Trophoblast cell (in vitro differentiated cells and primary cell): ENCODE results near the gene AIP.

ENCODE experiments used
- DNase-seq, 2 donors: peaks; one replicate each; pipeline ENCODE4 v3.0.0-alpha.2; 2016
- H2AFZ ChIP-seq: 2 replicates; pipeline ENCODE4 v1.6.1; 2013; ENCODE audit warnings: low read length, moderate library complexity, mild to moderate bottlenecking; ENCODE audit not compliant: insufficient read depth, poor library complexity
- H2AK5ac ChIP-seq: 2 replicates; pipeline ENCODE4 v1.6.1; 2013; ENCODE audit warnings: mild to moderate bottlenecking, low read length
- H2BK120ac ChIP-seq: 2 replicates; pipeline ENCODE4 v1.6.1; 2013; ENCODE audit warnings: low read length, mild to moderate bottlenecking, moderate library complexity; ENCODE audit not compliant: insufficient read depth, poor library complexity
- H2BK12ac ChIP-seq: 2 replicates; pipeline ENCODE4 v1.6.1; 2013; ENCODE audit warnings: mild to moderate bottlenecking, low read length, moderate library complexity
- H2BK5ac ChIP-seq: 2 replicates; pipeline ENCODE4 v1.6.1; 2013; ENCODE audit warnings: low read length, low read depth, moderate library complexity, mild to moderate bottlenecking; ENCODE audit not compliant: poor library complexity
- H3K14ac ChIP-seq: 2 replicates; pipeline ENCODE4 v1.6.1; 2013; ENCODE audit warnings: mild to moderate bottlenecking, low read length
- H3K18ac ChIP-seq: 2 replicates; pipeline ENCODE4 v1.6.1; 2013; ENCODE audit warnings: mild to moderate bottlenecking, low read length
- H3K23ac ChIP-seq: 2 replicates; pipeline ENCODE4 v1.6.1; 2013; ENCODE audit warnings: low read length
- H3K27ac ChIP-seq: 2 replicates; pipeline ENCODE4 v1.5.1; 2013; ENCODE audit warnings: low read depth, mild to moderate bottlenecking, inconsistent platforms, low read length, moderate library complexity
- H3K27me3 ChIP-seq: 2 replicates; pipeline ENCODE4 v1.6.1; 2013; ENCODE audit warnings: inconsistent platforms, mild to moderate bottlenecking, low read length, moderate library complexity; ENCODE audit not compliant: insufficient read depth
- H3K36me3 ChIP-seq, 2 experiments: 1 replicate in 1 of 2; 2 replicates in 1 of 2; pipeline ENCODE4 v1.6.1; 2013; ENCODE audit warnings: low read length in 2 of 2, mild to moderate bottlenecking in 2 of 2, moderate library complexity in 1 of 2; ENCODE audit not compliant: insufficient read depth in 2 of 2, control insufficient read depth in 1 of 2
- H3K4ac ChIP-seq: 2 replicates; pipeline ENCODE4 v1.6.1; 2013; ENCODE audit warnings: low read depth, mild to moderate bottlenecking, low read length, moderate library complexity
- H3K4me1 ChIP-seq, 2 experiments: 1 replicate in 1 of 2; 2 replicates in 1 of 2; pipeline ENCODE4 v1.6.1; 2013; ENCODE audit warnings: low read length in 2 of 2, mild to moderate bottlenecking in 2 of 2, moderate library complexity in 1 of 2; ENCODE audit not compliant: insufficient read depth in 2 of 2, control insufficient read depth in 1 of 2
- H3K4me2 ChIP-seq: 2 replicates; pipeline ENCODE4 v1.6.1; 2013; ENCODE audit warnings: inconsistent platforms, mild to moderate bottlenecking, low read length, moderate library complexity
- H3K4me3 ChIP-seq: 2 replicates; pipeline ENCODE4 v1.5.1; 2013; ENCODE audit warnings: mild to moderate bottlenecking, low read depth, low read length, inconsistent platforms
- H3K79me1 ChIP-seq: one replicate; pipeline ENCODE4 v1.6.1; 2013; ENCODE audit warnings: low read length
- H3K79me2 ChIP-seq: 2 replicates; pipeline ENCODE4 v1.6.1; 2013; ENCODE audit warnings: low read length, mild to moderate bottlenecking; ENCODE audit not compliant: control insufficient read depth, insufficient read depth, poor library complexity
- H3K9ac ChIP-seq: 2 replicates; pipeline ENCODE4 v1.6.1; 2013; ENCODE audit warnings: mild to moderate bottlenecking, low read length
- H3K9me3 ChIP-seq: 2 replicates; pipeline ENCODE4 v1.6.1; 2013; ENCODE audit warnings: low read depth, mild to moderate bottlenecking, control low read depth, inconsistent platforms, low read length; ENCODE audit not compliant: insufficient read depth
- H4K12ac ChIP-seq: 2 replicates; pipeline ENCODE4 v1.6.1; 2013; ENCODE audit warnings: low read depth, mild to moderate bottlenecking, low read length, moderate library complexity
- H4K8ac ChIP-seq: 2 replicates; pipeline ENCODE4 v1.6.1; 2013; ENCODE audit warnings: low read depth, mild to moderate bottlenecking, low read length, moderate library complexity
- H4K91ac ChIP-seq: one replicate; pipeline ENCODE4 v1.6.1; 2013; ENCODE audit warnings: low read depth, mild to moderate bottlenecking, low read length, moderate library complexity
- WGBS: extraction: QIAGEN DNeasy Blood & Tissue Kit; methylation state at CpG from one replicate; pipeline ENCODE4 v1.1.7; 2013; ENCODE audit warnings: missing lambda C conversion rate; ENCODE audit not compliant: insufficient read length, insufficient coverage; ENCODE audit errors: extremely low coverage; 5-methylcytosine and 5-hydroxymethylcytosine counted together

AIP gene

GRCh38 chr11:67466962-67467771 is 15.7 kb upstream of the AIP start:
- Histone ChIP-seq H4K8ac (no peak overlapping the region), H3K18ac (no peak overlapping the region), H2BK5ac (no peak overlapping the region), H3K4ac (no peak overlapping the region), H3K27ac (no peak overlapping the region), H2AFZ (no peak overlapping the region), H3K36me3 (no peaks in the 10 kb centered on the region), H3K4me3 (no peak overlapping the region), H3K4me1 (peaks cover 18 to 28% of the 10 kb centered on the region in 2 experiments), H3K79me1 (peaks cover 23% of the 10 kb centered on the region), H2BK120ac (no peak overlapping the region), H4K12ac (peak overlapping the region; percentile 22), H4K91ac (no peak overlapping the region), H3K79me2 (peaks cover 15% of the 10 kb centered on the region), H3K9ac (no peak overlapping the region), H3K27me3 (no peaks in the 10 kb centered on the region), H3K9me3 (peaks cover 2% of the 10 kb centered on the region), H3K4me2 (no peak overlapping the region), H3K14ac (no peak overlapping the region), H2BK12ac (no peak overlapping the region), H3K23ac (no peak overlapping the region), H2AK5ac (peak overlapping the region; percentile 27)
- no CpG with 5 or more reads among the region's 11 CpGs for WGBS
- DNase-seq = no peak

GRCh38 chr11:67468056-67468455 is 14.8 kb upstream of the AIP start:
- Histone ChIP-seq H4K8ac (peak overlapping the region; percentile 8), H3K9ac (no peak overlapping the region), H3K79me1 (peaks cover 23% of the 10 kb centered on the region), H2AK5ac (peak overlapping the region; percentile 27), H3K79me2 (peaks cover 15% of the 10 kb centered on the region), H3K36me3 (no peaks in the 10 kb centered on the region), H4K12ac (peak overlapping the region; percentile 45), H2BK120ac (no peak overlapping the region), H3K27me3 (no peaks in the 10 kb centered on the region), H2BK12ac (no peak overlapping the region), H3K27ac (no peak overlapping the region), H3K4me2 (peak overlapping the region; percentile 87), H3K4me1 (peaks cover 18 to 28% of the 10 kb centered on the region in 2 experiments), H2BK5ac (no peak overlapping the region), H3K18ac (peak overlapping the region; percentile 95), H3K9me3 (peaks cover 2% of the 10 kb centered on the region), H2AFZ (no peak overlapping the region), H3K4ac (no peak overlapping the region), H4K91ac (no peak overlapping the region), H3K23ac (no peak overlapping the region), H3K4me3 (peak overlapping the region; percentile 88), H3K14ac (no peak overlapping the region)
- WGBS = no CpG with 5 or more reads among the region's 5 CpGs
- DNase-seq = peak in 1 of 2 donors; percentile 68

GRCh38 chr11:67468456-67468758 is 14.4 kb upstream of the AIP start:
- Histone ChIP-seq H4K91ac (peak overlapping the region; percentile 67), H2AFZ (no peak overlapping the region), H3K4me1 (peaks cover 18 to 28% of the 10 kb centered on the region in 2 experiments), H2BK120ac (peak overlapping the region; percentile 59), H3K79me1 (peaks cover 23% of the 10 kb centered on the region), H3K36me3 (no peaks in the 10 kb centered on the region), H2BK12ac (no peak overlapping the region), H3K9me3 (peaks cover 2% of the 10 kb centered on the region), H3K14ac (peak overlapping the region; percentile 86), H4K8ac (peak overlapping the region; percentile 86), H3K9ac (peak overlapping the region; percentile 88), H3K23ac (no peak overlapping the region), H3K79me2 (peaks cover 15% of the 10 kb centered on the region), H3K18ac (peak overlapping the region; percentile 95), H4K12ac (peak overlapping the region; percentile 45), H3K4me3 (peak overlapping the region; percentile 88), H2AK5ac (peak overlapping the region; percentile 67), H3K4ac (peak overlapping the region; percentile 38), H3K4me2 (peak overlapping the region; percentile 87), H3K27me3 (no peaks in the 10 kb centered on the region), H2BK5ac (peak overlapping the region; percentile 55), H3K27ac (no peak overlapping the region)
- no CpG with 5 or more reads among the region's 6 CpGs for WGBS
- DNase-seq = no peak

GRCh38 chr11:67468759-67469507 is 13.9 kb upstream of the AIP start, which contains the start of gene TMEM134:
Gene TMEM134 (minus strand): TSS chr11:67469251. CDS start chr11:67469192, 59 bp downstream.
- Histone ChIP-seq H3K4ac (peak within 1 kb of the TSS; percentile 38), H2BK12ac (no peak within 1 kb of the TSS), H2AFZ (peak within 1 kb of the TSS; percentile 57), H2BK5ac (peak within 1 kb of the TSS; percentile 55), H3K4me3 (peak within 1 kb of the TSS; percentile 88), H2AK5ac (peak within 1 kb of the TSS; percentile 67), H3K36me3 (no peaks in the 10 kb centered on the region), H3K4me2 (peak within 1 kb of the TSS; percentile 92), H3K14ac (peak within 1 kb of the TSS; percentile 86), H3K79me2 (peaks cover 13% of the 10 kb centered on the region), H4K91ac (peak within 1 kb of the TSS; percentile 67), H3K9me3 (peaks cover 2% of the 10 kb centered on the region), H2BK120ac (peak within 1 kb of the TSS; percentile 59), H3K18ac (peak within 1 kb of the TSS; percentile 95), H3K27ac (peak within 1 kb of the TSS; percentile 36), H3K79me1 (peaks cover 19% of the 10 kb centered on the region), H3K23ac (no peak within 1 kb of the TSS), H3K9ac (peak within 1 kb of the TSS; percentile 88), H3K4me1 (peaks cover 15 to 25% of the 10 kb centered on the region in 2 experiments), H4K8ac (peak within 1 kb of the TSS; percentile 100), H3K27me3 (no peaks in the 10 kb centered on the region), H4K12ac (peak within 1 kb of the TSS; percentile 98)
- no CpG with 5 or more reads among the region's 76 CpGs for WGBS
- peak; percentile 88 to 94 for DNase-seq
